ENCODE data around the gene ASB10. TPM values are rescaled to one million over a fixed set of nuclear protein-coding genes. Genes with fewer than 3 reads are reported as not detected.

Gene ASB10
- total RNA-seq, 2 experiments from 2014 or later = not detected

- ChIA-PET POLR2A (interaction anchor here (0.6 to 2.3 kb wide), 9 partner anchors 10 to 169 kb away, joined by 3 to 10 read pairs (median 3); partner anchors contain the start of genes CDK5, NUB1 and SMARCD3), CTCF (interaction anchor here (0.6 to 7.4 kb wide), 8 partner anchors 16 to 805 kb away, joined by 3 to 62 read pairs (median 4); partner anchors contain the start of genes GBX1 and NUB1)
- Mint-ChIP-seq H3K9me3 (no peaks in the 10 kb centered on the region), H3K27ac (peak within 1 kb of the TSS; percentile 89), H3K27me3 (no peaks in the 10 kb centered on the region), H3K4me3 (peak within 1 kb of the TSS; percentile 99), H3K36me3 (peaks cover 31% of the 10 kb centered on the region), H3K4me1 (ENCODE audit: low read depth) (peaks cover 47% of the 10 kb centered on the region)
- DNase-seq = peak; percentile 99
- intact Hi-C loops (cut with micrococcal nuclease) = loop anchor here (1.0 to 10.0 kb wide), 7 partner anchors 18 to 1392 kb away; partner anchors contain the start of genes FASTK, RHEB and ZNF862
Observed at GRCh38 chr7:151226875-151227782, 40.1 kb upstream of the ASB10 start, which contains the start of gene ABCF2. Gene ABCF2, minus strand, starts transcription at chr7:151227205. Its CDS starts 747 bp downstream, at chr7:151226458.

- CTCF ChIA-PET = interaction anchor here (0.6 to 7.4 kb wide), 6 partner anchors 17 to 115 kb away, joined by 3 to 62 read pairs (median 5); partner anchors contain the start of genes GBX1 and NUB1
- Mint-ChIP-seq H3K4me1 (ENCODE audit: low read depth) (peaks cover 41% of the 10 kb centered on the region), H3K27ac (peak overlapping the region; percentile 89), H3K4me3 (peak overlapping the region; percentile 99), H3K9me3 (no peaks in the 10 kb centered on the region), H3K27me3 (no peaks in the 10 kb centered on the region), H3K36me3 (peaks cover 31% of the 10 kb centered on the region)
- POLR2A ChIA-PET = interaction anchor here (0.7 to 2.3 kb wide), 3 partner anchors 10 to 138 kb away, joined by 3 to 10 read pairs (median 3); no protein-coding TSS in a partner anchor
- no peak for DNase-seq
- intact Hi-C loops (cut with micrococcal nuclease) = loop anchor here (2.0 to 10.0 kb wide), 5 partner anchors 18 to 1392 kb away; partner anchors contain the start of genes RHEB and ZNF862
Observed at GRCh38 chr7:151226560-151226874, 39.5 kb upstream of the ASB10 start.

GRCh38 chr7:151225948-151226510 lies 39.0 kb upstream of the ASB10 start:
- ChIA-PET CTCF (interaction anchor here (1.1 to 7.4 kb wide), 6 partner anchors 17 to 102 kb away, joined by 3 to 62 read pairs (median 5); partner anchors contain the start of gene GBX1), POLR2A (interaction anchor here (0.7 to 2.3 kb wide), 2 partner anchors 11 to 138 kb away, joined by 3 to 10 read pairs; no protein-coding TSS in a partner anchor)
- H3K9me3 Mint-ChIP-seq = no peaks in the 10 kb centered on the region
- H3K4me3 Mint-ChIP-seq = peak overlapping the region; percentile 99
- peaks cover 36% of the 10 kb centered on the region for H3K4me1 Mint-ChIP-seq (ENCODE audit: low read depth)
- no peaks in the 10 kb centered on the region for H3K27me3 Mint-ChIP-seq
- DNase-seq = no peak
- peaks cover 33% of the 10 kb centered on the region for H3K36me3 Mint-ChIP-seq
- no peak overlapping the region for H3K27ac Mint-ChIP-seq
- intact Hi-C loops (cut with micrococcal nuclease) = loop anchor here (2.0 to 10.0 kb wide), 5 partner anchors 19 to 1391 kb away; partner anchors contain the start of genes RHEB and ZNF862

GRCh38 chr7:151223728-151224127 lies 36.7 kb upstream of the ASB10 start:
- ChIA-PET CTCF (interaction anchor here (1.7 to 7.4 kb wide), 2 partner anchors 20 to 100 kb away, joined by 3 to 62 read pairs; no protein-coding TSS in a partner anchor), POLR2A (no interaction called here)
- peaks cover 36% of the 10 kb centered on the region for H3K4me1 Mint-ChIP-seq (ENCODE audit: low read depth)
- H3K27ac Mint-ChIP-seq = no peak overlapping the region
- H3K27me3 Mint-ChIP-seq = no peaks in the 10 kb centered on the region
- peaks cover 48% of the 10 kb centered on the region for H3K36me3 Mint-ChIP-seq
- intact Hi-C loops (cut with micrococcal nuclease) = loop anchor here (10.0 kb wide), 1 partner anchor 1389 kb away; the partner anchor contains the start of gene ZNF862
- H3K4me3 Mint-ChIP-seq = no peak overlapping the region
- no peak for DNase-seq
- no peaks in the 10 kb centered on the region for H3K9me3 Mint-ChIP-seq

DNA sequence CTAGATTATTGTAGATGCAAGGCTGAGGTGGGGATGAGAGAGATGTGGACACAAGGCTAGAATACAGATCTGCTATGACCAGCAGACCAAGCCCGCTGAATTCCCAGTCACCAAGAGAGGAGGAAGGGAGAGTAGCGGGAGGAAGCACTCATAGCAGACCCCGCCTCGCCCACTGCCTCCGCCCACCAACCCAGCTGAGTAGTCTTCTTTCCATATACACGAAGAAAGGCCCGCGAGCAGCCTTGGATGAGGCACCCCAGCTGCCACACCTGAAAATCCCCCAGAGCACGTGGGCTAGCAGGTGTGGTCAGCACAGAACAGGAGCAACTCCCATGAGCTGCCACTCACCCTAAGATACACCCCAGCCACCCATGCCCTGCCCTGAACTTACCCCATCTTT lies 31.1 kb upstream of the ASB10 start:
- Mint-ChIP-seq H3K27ac (no peak overlapping the region), H3K4me3 (no peak overlapping the region), H3K36me3 (peaks cover 62% of the 10 kb centered on the region), H3K27me3 (no peaks in the 10 kb centered on the region), H3K9me3 (no peaks in the 10 kb centered on the region), H3K4me1 (ENCODE audit: low read depth) (no peaks in the 10 kb centered on the region)
- intact Hi-C loops (cut with micrococcal nuclease) = no loop called here
- DNase-seq = no peak
- ChIA-PET CTCF (interaction anchor here (0.8 kb wide), 1 partner anchor 25 kb away, joined by 3 read pairs; no protein-coding TSS in a partner anchor), POLR2A (no interaction called here)

- ChIA-PET POLR2A (no interaction called here), CTCF (interaction anchor here (1.0 kb wide), 1 partner anchor 46 kb away, joined by 3 read pairs; no protein-coding TSS in a partner anchor)
- no peak for DNase-seq
- Mint-ChIP-seq H3K27ac (no peak overlapping the region), H3K36me3 (peaks cover 52% of the 10 kb centered on the region), H3K4me3 (no peak overlapping the region), H3K4me1 (ENCODE audit: low read depth) (no peaks in the 10 kb centered on the region), H3K27me3 (no peaks in the 10 kb centered on the region), H3K9me3 (no peaks in the 10 kb centered on the region)
- intact Hi-C loops (cut with micrococcal nuclease) = no loop called here
Observed at GRCh38 chr7:151215396-151215795, 28.3 kb upstream of the ASB10 start.

GRCh38 chr7:151213826-151214225 lies 26.8 kb upstream of the ASB10 start:
- peaks cover 44% of the 10 kb centered on the region for H3K36me3 Mint-ChIP-seq
- H3K4me3 Mint-ChIP-seq = no peak overlapping the region
- H3K4me1 Mint-ChIP-seq (ENCODE audit: low read depth) = no peaks in the 10 kb centered on the region
- intact Hi-C loops (cut with micrococcal nuclease) = no loop called here
- H3K27ac Mint-ChIP-seq = no peak overlapping the region
- no peaks in the 10 kb centered on the region for H3K27me3 Mint-ChIP-seq
- ChIA-PET CTCF (interaction anchor here (2.2 kb wide), 1 partner anchor 31 kb away, joined by 8 read pairs; no protein-coding TSS in a partner anchor), POLR2A (no interaction called here)
- H3K9me3 Mint-ChIP-seq = no peaks in the 10 kb centered on the region
- no peak for DNase-seq

DNA sequence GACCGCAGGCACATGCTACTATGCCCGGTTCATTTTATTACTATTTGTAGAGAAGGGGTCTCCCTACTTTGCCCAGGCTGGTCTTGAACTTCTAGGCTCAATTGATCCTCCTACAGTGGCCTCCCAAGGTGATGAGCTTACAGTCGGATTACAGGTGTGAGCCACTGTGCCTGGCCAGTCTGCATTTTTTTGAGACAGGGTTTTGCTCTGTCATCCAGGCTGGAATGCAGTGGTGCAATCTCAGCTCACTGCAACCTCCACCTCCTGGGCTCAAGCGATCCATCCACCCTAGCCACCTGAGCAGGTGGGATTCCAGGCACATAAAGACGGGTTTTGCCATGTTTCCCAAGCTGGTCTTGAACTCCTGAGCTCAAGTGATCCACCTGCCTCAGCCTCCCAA lies 25.6 kb upstream of the ASB10 start:
- H3K4me3 Mint-ChIP-seq = no peak overlapping the region
- H3K9me3 Mint-ChIP-seq = no peaks in the 10 kb centered on the region
- ChIA-PET POLR2A (no interaction called here), CTCF (interaction anchor here (2.2 kb wide), 1 partner anchor 32 kb away, joined by 8 read pairs; no protein-coding TSS in a partner anchor)
- no peak for DNase-seq
- no peak overlapping the region for H3K27ac Mint-ChIP-seq
- peaks cover 8% of the 10 kb centered on the region for H3K4me1 Mint-ChIP-seq (ENCODE audit: low read depth)
- peaks cover 32% of the 10 kb centered on the region for H3K36me3 Mint-ChIP-seq
- intact Hi-C loops (cut with micrococcal nuclease) = no loop called here
- no peaks in the 10 kb centered on the region for H3K27me3 Mint-ChIP-seq

DNA sequence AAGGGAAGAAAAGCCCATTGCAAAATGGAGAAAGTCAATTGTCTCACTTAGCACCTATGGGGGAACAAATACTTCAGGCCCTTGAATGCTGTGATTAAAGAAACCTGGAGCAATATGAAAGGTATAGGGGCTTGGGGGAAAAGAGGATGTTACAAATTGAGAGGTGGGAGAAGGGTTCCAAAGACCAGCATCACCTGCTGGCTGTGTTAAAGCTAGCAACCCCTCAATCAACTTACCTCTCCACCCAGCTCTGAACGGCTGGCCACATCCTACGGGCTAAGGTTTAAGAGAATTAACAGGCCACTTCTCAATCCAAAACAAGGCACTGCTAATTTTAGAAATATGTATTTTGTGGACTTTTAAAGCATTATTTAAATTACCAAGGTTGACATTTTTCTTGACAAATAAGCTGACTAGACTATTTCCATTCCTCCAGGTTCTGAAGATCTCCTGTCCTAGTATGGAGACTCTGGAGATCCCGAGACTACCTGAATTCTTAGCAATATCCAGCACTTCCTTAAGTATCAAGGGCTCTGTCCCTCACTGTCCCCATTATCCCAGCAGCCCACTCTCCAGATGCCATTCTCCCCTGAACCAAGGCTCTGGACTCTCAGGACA lies 24.2 kb upstream of the ASB10 start:
- no peak for DNase-seq
- intact Hi-C loops (cut with micrococcal nuclease) = no loop called here
- Mint-ChIP-seq H3K27me3 (no peaks in the 10 kb centered on the region), H3K4me1 (ENCODE audit: low read depth) (peaks cover 20% of the 10 kb centered on the region), H3K4me3 (no peak overlapping the region), H3K36me3 (peaks cover 29% of the 10 kb centered on the region), H3K9me3 (no peaks in the 10 kb centered on the region), H3K27ac (no peak overlapping the region)
- ChIA-PET CTCF (interaction anchor here (0.7 kb wide), 1 partner anchor 33 kb away, joined by 3 read pairs; no protein-coding TSS in a partner anchor), POLR2A (interaction anchor here (0.6 to 0.9 kb wide), 2 partner anchors 30 to 66 kb away, joined by 3 read pairs; no protein-coding TSS in a partner anchor)

DNA sequence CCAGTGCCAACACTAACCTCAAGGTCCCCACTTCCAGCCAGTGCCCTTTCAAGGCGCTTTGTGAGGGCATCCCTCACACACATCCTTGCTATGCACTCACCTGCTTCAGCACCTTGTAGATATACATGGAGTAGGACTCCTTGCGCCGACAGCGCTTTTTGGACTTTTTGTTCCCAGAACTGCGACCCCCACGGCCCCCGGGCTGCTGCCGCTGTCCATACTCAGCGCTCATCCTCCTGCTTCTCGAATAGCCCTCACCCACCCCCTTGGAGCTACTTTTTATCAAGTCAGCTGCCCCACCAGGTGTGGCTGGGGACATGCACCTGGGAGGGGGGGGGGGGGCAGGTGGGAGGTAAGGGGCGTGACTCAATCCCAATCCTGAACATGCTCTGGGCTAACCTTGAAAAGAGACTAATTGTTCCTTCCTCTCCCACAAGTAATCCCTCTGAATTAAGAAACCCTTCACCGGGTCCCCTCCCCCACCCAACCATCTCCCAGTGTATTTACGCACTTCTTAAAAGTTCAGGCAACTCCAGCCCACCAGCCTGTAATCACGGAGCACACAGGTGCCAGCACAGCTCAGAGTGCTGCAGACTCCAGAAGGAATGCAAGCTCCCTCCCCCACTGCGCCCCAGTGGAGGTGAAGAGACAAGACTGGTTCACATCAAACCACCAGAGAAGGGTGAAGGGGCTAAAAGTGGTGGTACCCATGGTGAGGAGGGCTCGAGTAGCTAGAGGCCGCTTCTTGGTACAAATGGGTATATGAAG lies 23.2 kb upstream of the ASB10 start, which contains the start of gene H2BK1:
H2BK1 (minus strand) TSS at position 402 of the 768 bp plus-strand sequence; CDS start at position 232, 170 bp downstream.
- H3K27ac Mint-ChIP-seq = no peak within 1 kb of the TSS
- no peaks in the 10 kb centered on the region for H3K9me3 Mint-ChIP-seq
- DNase-seq = no peak
- intact Hi-C loops (cut with micrococcal nuclease) = no loop called here
- H3K4me3 Mint-ChIP-seq = no peak within 1 kb of the TSS
- CTCF ChIA-PET = no interaction called here
- peaks cover 21% of the 10 kb centered on the region for H3K36me3 Mint-ChIP-seq
- POLR2A ChIA-PET = no interaction called here
- H3K4me1 Mint-ChIP-seq (ENCODE audit: low read depth) = peaks cover 26% of the 10 kb centered on the region
- H3K27me3 Mint-ChIP-seq = no peaks in the 10 kb centered on the region

GRCh38 chr7:151209588-151209987 lies 22.5 kb upstream of the ASB10 start:
- Mint-ChIP-seq H3K9me3 (no peaks in the 10 kb centered on the region), H3K4me3 (no peak overlapping the region), H3K36me3 (peaks cover 14% of the 10 kb centered on the region), H3K27ac (no peak overlapping the region), H3K27me3 (no peaks in the 10 kb centered on the region), H3K4me1 (ENCODE audit: low read depth) (peaks cover 26% of the 10 kb centered on the region)
- DNase-seq = no peak
- POLR2A ChIA-PET = no interaction called here
- intact Hi-C loops (cut with micrococcal nuclease) = no loop called here
- CTCF ChIA-PET = no interaction called here

Data from activated CD4-positive, alpha-beta memory T cell treated with anti-CD3 and anti-CD28 coated beads for 36 hours (primary cell).